HG02884 (cell line): ENCODE measurements around the gene SPSB1.

ENCODE experiments used
- ATAC-seq: cut with Tn5 transposase; IDR thresholded peaks from one replicate; pipeline ENCODE4 v1.9.1; 2021; ENCODE audit warnings: mild to moderate bottlenecking, moderate library complexity; ENCODE audit not compliant: unreplicated experiment

The SPSB1 gene

DNA sequence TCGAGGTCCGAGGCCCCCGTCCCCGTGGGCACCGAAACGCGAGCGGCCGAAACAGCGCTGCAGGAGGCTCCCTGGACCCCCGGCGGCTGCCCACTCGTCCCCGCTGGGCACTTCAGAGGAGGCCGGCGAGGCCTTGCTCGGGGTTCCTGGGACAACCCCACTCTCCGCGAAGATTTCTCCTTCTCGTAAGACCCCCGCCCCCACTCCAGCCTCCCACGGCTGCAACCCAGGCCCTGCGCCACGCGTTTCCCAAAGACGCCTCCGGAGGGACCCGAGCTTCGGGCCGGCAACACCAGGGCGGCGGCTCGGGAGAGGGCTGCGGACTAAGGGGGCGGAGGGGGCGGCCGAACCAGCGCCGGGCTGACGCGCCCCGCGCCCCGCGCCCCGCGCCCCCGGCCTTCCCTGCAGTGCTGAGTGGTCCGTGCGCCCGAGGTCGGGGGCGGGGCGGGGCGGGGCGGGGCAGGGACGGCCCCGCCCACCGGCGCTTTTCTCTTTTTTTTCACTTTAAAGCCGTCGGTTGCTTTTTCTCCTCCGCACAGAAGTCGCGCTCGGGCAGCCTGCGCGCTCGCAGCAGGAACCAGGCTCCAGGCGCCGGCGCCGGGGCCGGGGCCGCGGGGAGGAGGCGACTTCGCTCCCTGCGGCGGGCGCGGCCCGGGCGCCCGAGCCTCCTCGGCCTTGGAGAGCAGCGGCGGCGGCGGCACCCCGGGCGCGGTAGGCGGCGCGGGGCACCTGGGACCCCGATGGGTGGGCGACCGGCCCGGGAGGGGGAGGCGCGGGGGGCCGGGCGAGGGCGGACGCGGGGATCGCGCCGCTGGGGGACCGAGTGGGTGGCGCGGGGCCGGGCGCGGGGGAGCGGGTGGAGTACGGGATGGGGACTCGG lies at the start of gene SPSB1:
TSS of gene SPSB1 (plus strand) at position 534 of the 880 bp plus-strand sequence. CDS start 62,998 bp downstream, outside the sequence.
- ATAC-seq = no peak

DNA sequence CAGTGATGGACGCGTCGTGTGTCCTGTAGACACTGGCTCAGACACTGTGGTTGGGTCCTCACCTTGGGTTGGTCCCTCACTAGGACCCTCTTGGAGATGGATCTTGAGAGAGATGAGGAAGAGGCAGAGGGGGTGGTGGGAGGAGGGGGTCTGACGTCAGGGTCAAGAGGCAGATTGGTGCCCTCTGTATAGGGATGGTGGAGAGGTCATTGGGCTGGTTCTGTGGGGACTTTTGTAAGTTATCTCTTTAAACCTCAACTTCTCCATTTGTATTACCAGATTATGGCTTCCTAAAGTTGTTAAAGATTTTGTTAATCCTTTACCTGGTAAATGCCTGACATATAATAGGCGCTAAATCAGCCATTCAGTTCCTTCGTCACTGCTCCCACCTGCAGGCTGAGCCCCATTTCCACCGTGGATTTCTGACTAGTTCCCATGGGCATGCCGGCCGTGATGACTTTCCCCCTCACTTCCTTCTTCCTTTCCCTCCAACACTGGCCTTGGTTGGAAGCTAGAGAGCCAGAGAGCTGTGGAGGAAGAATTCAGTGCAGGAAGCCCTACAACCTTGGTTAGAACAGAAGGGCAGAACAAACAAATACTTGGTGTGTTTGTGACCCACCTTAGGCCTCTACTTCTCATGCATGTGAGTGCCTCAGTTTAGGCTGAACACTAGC lies 49.5 kb upstream of the SPSB1 start:
- no peak for ATAC-seq

- ATAC-seq = no peak
These were observed 48.0 kb upstream of the SPSB1 start for GRCh38 chr1:9244501-9245229.

GRCh38 chr1:9245230-9245619 lies 47.5 kb upstream of the SPSB1 start:
- no peak for ATAC-seq

DNA sequence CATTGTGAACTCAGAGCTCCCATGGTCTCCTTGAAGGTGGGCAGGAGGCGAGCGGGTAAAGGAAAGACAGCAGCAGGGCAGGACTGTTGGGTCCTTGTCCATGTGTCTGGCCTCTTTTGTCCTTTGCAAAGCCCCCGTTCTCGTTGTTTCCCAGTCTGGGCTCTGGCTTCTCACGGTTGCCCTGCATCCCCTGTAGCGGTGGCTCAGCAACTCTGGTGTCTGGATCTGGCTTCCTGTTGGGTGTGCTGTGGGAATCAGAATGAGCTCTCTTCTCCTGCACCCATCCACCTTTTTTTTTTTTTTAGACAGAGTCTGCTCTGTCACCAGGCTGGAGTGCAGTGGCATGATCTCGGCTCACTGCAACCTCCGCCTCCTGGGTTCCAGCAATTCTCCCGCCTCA lies 47.0 kb upstream of the SPSB1 start:
- no peak for ATAC-seq

GRCh38 chr1:9246215-9246614 lies 46.5 kb upstream of the SPSB1 start:
- ATAC-seq = no peak

DNA sequence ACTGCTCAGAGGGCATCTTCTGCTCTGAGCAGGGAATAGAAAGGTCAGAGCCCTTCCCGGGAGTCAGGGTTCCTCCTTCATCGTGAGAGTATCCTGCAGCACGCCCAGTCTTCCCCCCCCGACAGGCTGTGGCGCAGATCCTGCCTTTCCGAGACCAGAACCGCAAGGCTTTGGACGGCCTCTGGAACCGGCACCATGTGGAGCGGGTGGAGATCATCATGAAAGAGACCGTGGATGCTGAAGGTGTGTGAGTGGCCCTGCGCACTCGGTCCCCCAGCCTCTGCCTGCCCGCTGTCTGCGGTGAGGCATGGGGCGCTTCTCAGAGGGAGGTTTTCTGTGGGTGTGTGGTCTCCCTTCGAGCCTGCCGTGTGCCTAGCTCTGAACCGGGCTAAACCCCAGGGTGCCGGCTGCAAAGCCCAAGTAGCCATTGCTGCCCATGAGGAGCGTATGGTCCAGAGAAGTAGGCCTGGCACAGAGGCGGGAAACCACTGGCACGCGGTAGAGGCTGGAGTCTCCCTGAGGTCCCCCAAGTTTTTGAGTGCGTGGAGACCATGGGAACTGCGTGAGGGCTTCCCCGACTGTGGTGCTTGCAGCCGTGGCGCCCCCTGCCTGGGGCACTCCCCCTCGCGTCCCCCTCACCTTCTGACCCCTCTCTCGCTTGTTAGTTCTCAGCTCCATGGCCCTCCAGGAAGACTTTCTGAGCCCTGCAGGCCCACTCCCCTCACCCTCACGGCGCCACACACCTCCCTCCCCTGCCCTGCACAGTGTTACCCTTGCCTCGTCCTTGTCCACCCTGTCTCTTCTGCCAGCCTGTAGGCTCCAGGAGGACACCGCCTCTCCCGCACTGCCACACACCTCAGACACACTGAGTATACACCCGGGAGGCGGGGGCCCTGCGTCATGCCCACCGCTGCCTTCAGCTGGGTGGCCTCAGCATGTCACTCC lies 45.6 kb upstream of the SPSB1 start:
- no peak for ATAC-seq

GRCh38 chr1:9247894-9248293 lies 44.8 kb upstream of the SPSB1 start:
- no peak for ATAC-seq

DNA sequence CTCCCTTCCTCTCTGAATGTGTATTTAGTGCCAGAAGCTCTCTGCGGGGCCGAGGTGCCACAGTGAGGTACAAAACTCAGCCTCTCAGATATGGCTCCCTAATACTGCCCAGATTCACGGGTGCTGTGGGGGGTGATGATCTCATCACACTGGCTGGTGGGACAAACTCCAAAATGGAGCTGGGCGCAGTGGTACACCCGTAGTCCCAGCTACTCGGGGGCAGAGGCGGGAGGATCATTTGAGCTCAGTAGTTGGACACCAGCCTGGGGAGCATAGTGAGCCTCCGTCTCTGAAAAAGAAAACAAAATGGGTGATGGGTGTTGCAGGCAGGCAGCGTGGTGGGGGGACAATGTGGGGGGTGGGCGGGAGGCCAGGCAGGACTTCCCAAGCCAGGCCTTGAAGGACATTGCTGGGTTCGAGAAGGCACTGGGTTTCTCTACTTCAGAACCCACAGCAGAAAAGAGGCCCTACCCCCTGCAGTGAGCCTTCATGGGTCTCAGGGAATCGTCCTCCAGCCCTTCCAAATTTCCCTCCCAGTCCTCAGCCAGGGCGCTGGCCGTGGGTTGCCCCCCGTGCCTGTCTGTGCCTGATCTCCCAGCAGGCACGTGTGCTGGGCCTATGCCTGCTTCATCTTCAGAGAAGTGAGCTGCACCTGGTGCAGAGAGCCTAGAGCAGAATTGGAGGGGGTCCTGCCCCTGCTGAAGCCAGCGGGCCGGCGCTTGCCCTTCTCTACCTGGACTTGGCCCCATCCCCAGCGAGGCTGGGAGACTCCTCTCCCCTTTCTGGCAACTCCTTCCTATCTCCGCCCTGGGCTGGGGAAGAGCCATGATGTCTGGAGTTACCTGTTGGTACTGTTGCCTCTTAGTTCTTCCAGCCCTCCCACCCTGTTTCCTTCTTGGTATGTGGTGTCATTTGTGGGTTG lies 44.1 kb upstream of the SPSB1 start:
- no peak for ATAC-seq

GRCh38 chr1:9249263-9249533 lies 43.5 kb upstream of the SPSB1 start:
- no peak for ATAC-seq

DNA sequence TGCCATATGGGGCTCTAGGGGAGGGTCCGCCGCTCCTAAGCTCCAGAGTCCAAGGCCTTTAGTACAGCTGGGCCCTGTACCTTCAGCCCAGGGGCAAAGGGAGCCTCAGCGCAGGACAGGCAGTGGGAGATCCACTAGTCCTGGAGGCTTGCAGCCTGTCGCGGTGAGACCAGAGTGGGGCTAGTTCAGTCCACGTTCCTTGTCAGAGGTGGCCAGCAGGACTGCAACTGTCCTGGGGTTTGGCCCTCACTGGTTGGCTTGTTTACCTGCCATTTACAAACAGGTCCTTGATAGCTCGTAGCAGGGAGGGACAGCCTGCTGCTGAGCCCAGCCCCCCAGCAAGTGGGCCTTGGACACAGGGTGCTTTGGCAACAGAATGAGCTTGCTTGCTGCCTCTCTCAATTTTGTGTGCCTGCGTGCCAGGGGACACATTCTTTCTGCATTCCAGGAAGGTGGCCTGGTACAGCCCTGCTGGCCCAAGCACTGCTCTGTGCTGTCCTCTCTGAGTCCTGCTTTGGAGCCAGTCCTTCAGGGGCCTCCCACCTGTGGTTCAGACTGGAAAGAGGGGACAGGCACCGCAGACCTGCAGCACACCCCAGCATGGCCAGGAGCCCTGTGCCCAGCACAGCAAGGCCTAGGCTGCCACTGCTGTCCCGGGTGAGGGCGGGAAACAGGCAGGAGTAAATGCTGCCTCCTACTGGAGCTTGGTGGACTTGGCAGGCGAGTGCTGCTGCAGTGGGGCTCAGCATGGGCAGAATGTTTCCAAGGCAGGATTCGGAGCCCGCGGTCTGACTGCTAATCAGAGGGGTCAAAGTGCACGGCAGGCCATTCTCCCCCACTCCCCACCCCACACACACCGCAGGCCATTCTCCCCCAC lies 42.9 kb upstream of the SPSB1 start:
- no peak for ATAC-seq

GRCh38 chr1:9250411-9251381 lies 42.0 kb upstream of the SPSB1 start:
- ATAC-seq = no peak

DNA sequence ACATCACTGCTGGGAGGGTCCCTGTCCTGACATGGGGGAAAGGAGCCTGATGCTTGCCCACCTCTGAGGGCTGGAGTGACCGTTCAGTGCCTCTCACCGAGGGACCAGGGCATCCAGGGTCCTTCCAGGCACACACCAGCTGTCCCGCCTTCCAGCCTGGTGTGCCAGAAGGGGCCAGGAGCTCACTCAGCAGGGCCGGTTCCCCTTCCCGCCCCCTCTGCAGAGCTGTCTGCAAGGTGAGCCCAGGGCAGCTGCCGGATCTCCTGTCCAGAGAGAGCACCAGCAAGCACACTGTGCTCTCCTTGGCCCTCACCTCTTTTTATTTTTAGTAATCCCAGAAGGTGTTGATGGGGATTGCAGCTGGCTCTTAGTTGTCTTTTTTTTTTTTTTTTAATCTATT lies 41.2 kb upstream of the SPSB1 start:
- no peak for ATAC-seq

GRCh38 chr1:9253004-9253403 lies 39.7 kb upstream of the SPSB1 start:
- no peak for ATAC-seq

DNA sequence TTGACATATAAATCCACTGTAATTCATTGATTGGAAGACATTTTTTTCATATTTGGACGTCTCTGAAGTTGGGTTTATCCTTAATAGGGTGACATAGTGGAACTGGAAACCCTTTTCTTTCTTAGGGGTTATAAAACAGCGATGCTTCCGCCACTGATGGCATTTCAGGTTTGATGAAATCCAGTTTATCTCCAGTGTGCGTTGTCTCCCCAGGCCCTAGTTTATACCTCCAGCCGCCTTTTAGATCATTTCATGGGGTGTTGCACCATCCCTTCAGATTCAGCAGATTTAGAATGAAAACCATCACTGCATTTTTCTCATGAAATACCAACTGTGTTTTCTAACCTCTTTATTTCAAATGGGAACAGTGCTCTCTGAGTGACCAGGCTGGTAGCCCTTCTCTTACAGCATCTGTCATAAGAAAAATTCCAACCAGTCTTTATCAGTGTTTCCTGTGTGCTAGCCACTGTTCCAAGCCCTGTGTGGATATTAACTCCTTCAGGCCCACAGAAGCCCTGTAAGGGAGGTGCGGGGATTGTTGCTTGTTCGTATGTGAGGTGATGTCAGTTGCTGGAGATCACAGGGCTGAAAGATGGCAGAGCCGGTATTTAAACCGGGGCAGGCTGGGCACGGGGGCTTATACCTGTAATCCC lies 39.1 kb upstream of the SPSB1 start:
- ATAC-seq = no peak

DNA sequence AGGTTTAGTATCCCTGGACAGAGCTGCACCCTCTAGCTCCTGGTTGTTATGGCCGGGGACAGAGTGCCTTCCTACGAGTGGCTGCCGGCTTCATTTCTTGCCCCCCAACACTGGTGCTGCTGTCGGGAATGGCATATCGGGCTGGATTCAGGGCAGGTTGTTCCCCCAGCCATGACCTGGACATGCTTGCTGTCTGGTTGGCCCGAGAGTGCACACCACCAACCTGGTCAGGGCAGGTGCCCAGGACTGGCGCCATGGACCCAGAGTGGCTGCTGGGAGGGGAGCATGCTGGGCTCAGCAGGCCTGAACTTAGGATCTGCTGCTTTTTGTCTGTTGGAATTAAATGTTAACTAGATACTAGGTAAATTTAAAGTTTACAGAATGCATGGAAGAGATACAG lies 36.4 kb upstream of the SPSB1 start:
- no peak for ATAC-seq

DNA sequence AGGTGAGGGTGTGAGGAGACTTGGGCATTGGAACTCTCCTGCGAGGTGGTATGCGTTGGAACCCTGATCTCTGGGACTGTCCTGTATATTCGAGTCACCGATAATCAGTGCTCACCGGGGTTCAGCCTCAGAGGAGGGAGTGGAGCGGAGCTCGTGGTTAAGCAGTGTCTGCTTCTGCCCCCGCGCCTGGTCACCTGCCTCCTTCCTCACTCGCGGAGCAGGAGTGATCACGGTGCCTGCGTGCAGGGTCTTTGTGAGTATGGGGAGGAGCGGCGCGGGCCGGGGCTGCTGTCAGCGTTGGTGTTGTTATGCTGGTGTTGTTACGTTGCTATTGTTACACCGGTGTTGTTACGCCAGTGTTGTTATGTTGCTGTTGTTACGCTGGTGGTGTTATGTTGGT lies 34.8 kb upstream of the SPSB1 start:
- ATAC-seq = no peak
